GM18951 (cell line): ENCODE data around the gene TSPAN3.

Experiments used
- POLR2A ChIP-seq: IDR thresholded peaks from 4 replicates; pipeline ENCODE4 v1.6.1; 2011; ENCODE audit warnings: mild to moderate bottlenecking; ENCODE audit not compliant: insufficient read length, insufficient read depth; ENCODE audit errors: extremely low read depth
- in situ Hi-C: fragments of 300-500 bp; cut with MboI; formaldehyde crosslinking; loops from one replicate; pipeline ENCODE4 v1.12.0; 2022; ENCODE audit warnings: low sequenced_read_pairs, mixed read lengths, inconsistent platforms; ENCODE audit not compliant: unreplicated experiment

Gene TSPAN3

GRCh38 chr15:77074350-77074749 is 3.4 kb upstream of the TSPAN3 start:
- TF ChIP-seq POLR2A = no peak
- in situ Hi-C loops = no loop called here

- in situ Hi-C loops = no loop called here
These were observed 655 bp upstream of the TSPAN3 start for GRCh38 chr15:77071305-77072223.

GRCh38 chr15:77070180-77070494 is 772 bp downstream of the TSPAN3 start:
- TF ChIP-seq POLR2A = no peak
- in situ Hi-C loops = no loop called here

More at GRCh38 chr15:77071305-77072223, 655 bp upstream of the TSPAN3 start:
- no peak for TF ChIP-seq POLR2A

- in situ Hi-C loops = no loop called here
- no peak for TF ChIP-seq POLR2A
These were observed 1.3 kb downstream of the TSPAN3 start for GRCh38 chr15:77069521-77070121.

GRCh38 chr15:77068633-77069032 is 2.3 kb downstream of the TSPAN3 start:
- in situ Hi-C loops = no loop called here
- no peak for TF ChIP-seq POLR2A

GRCh38 chr15:77067691-77068367 is 3.1 kb downstream of the TSPAN3 start:
- TF ChIP-seq POLR2A = no peak
- in situ Hi-C loops = no loop called here

- no peak for TF ChIP-seq POLR2A
- in situ Hi-C loops = no loop called here
These were observed 3.8 kb downstream of the TSPAN3 start for GRCh38 chr15:77066971-77067690.

GRCh38 chr15:77064539-77065308 is 6.2 kb downstream of the TSPAN3 start:
- in situ Hi-C loops = no loop called here
- no peak for TF ChIP-seq POLR2A

GRCh38 chr15:77064063-77064462 is 6.8 kb downstream of the TSPAN3 start:
- in situ Hi-C loops = no loop called here

GRCh38 chr15:77063249-77063648 is 7.7 kb downstream of the TSPAN3 start:
- TF ChIP-seq POLR2A = no peak
- in situ Hi-C loops = no loop called here

More at GRCh38 chr15:77064063-77064462, 6.8 kb downstream of the TSPAN3 start:
- no peak for TF ChIP-seq POLR2A

GRCh38 chr15:77060546-77060945 is 10.4 kb downstream of the TSPAN3 start:
- in situ Hi-C loops = no loop called here
- no peak for TF ChIP-seq POLR2A

- in situ Hi-C loops = no loop called here
- no peak for TF ChIP-seq POLR2A
These were observed 11.0 kb downstream of the TSPAN3 start for GRCh38 chr15:77059786-77060361.
